Uterus (tissue), 4 donors: ENCODE measurements around the gene EEFSEC. TPM values are rescaled to one million over a fixed set of nuclear protein-coding genes. Genes with fewer than 3 reads are reported as not detected.

Experiments
- DNase-seq, 2 donors: peaks; one replicate each; pipeline ENCODE4 v3.0.0-alpha.2; 2019 to 2020
- H3K27ac ChIP-seq, 2 donors: fragments of 200-600 bp; sonication (generic); 1 replicate in 1 of 2; 2 replicates in 1 of 2; pipeline ENCODE4 v1.5.1; 2016 to 2018
- H3K27me3 ChIP-seq, 2 donors: fragments of 200-600 bp; sonication (generic); one replicate each; pipeline ENCODE4 v1.5.1; 2018 to 2019; ENCODE audit warnings: control low read depth in 1 of 2
- H3K36me3 ChIP-seq, 2 donors: fragments of 200-600 bp; sonication (generic); one replicate each; pipeline ENCODE4 v1.5.1; 2019; ENCODE audit warnings: control low read depth in 1 of 2
- H3K4me1 ChIP-seq, 2 donors: fragments of 200-600 bp; sonication (generic); one replicate each; pipeline ENCODE4 v1.5.1; 2018 to 2019; ENCODE audit warnings: control low read depth in 1 of 2
- H3K4me3 ChIP-seq, 2 donors: fragments of 200-600 bp; sonication (generic); 1 replicate in 1 of 2; 2 replicates in 1 of 2; pipeline ENCODE4 v1.5.1; 2018 to 2019; ENCODE audit warnings: mild to moderate bottlenecking in 1 of 2
- H3K9me3 ChIP-seq, 2 donors: fragments of 200-600 bp; sonication (generic); one replicate each; pipeline ENCODE4 v1.5.1; 2019; ENCODE audit warnings: control low read depth in 1 of 2
- POLR2A ChIP-seq, 2 donors: fragments of 450-650 bp; IDR thresholded peaks; one replicate each; pipeline ENCODE4 v1.6.1; 2016; ENCODE audit warnings: antibody characterized with exemption in 2 of 2, mild to moderate bottlenecking in 1 of 2, moderate library complexity in 1 of 2
- intact Hi-C: fragments of 100-400 bp; cut with DNase I; formaldehyde crosslinking; loops from one replicate; pipeline ENCODE4 v1.15.1; 2023; ENCODE audit warnings: low total_unique reads
- total RNA-seq, 4 donors: library from RNA; depleted of rRNA in 3 of 4; stranded (reverse); fragments of >200 nt in 3 of 4; gene quantifications; one replicate each; pipeline versions ENCODE4 v1.1.0 to v1.2.4, GENCODE V29; 2014 to 2023
- TF ChIP-seq, protein P1 (sequence below), 4 experiments: fragments of 200-600 bp in 2 of 4; fragments of 450-650 bp in 2 of 4; sonication (generic) in 2 of 4; IDR thresholded peaks; one replicate each; pipeline ENCODE4 v1.5.1; 2016 to 2019; ENCODE audit warnings: antibody characterized with exemption in 4 of 4, mild to moderate bottlenecking in 2 of 4, moderate library complexity in 1 of 4
- donor health status: DM: yes; HTN: yes; CAD: no.

The EEFSEC gene
- total RNA-seq, 4 donors from 2014 or later: 2.9 to 20.0 (median 12.5) TPM

GRCh38 chr3:128398586-128398985 is 245.3 kb downstream of the EEFSEC start:
- no peak for DNase-seq
- intact Hi-C loops: no loop called here
- H3K36me3 ChIP-seq: no peaks in the 10 kb centered on the region
- no peaks in the 10 kb centered on the region for H3K27me3 ChIP-seq
- no peaks in the 10 kb centered on the region for H3K9me3 ChIP-seq
- no peak overlapping the region for H3K27ac ChIP-seq
- TF ChIP-seq, protein P1, sequence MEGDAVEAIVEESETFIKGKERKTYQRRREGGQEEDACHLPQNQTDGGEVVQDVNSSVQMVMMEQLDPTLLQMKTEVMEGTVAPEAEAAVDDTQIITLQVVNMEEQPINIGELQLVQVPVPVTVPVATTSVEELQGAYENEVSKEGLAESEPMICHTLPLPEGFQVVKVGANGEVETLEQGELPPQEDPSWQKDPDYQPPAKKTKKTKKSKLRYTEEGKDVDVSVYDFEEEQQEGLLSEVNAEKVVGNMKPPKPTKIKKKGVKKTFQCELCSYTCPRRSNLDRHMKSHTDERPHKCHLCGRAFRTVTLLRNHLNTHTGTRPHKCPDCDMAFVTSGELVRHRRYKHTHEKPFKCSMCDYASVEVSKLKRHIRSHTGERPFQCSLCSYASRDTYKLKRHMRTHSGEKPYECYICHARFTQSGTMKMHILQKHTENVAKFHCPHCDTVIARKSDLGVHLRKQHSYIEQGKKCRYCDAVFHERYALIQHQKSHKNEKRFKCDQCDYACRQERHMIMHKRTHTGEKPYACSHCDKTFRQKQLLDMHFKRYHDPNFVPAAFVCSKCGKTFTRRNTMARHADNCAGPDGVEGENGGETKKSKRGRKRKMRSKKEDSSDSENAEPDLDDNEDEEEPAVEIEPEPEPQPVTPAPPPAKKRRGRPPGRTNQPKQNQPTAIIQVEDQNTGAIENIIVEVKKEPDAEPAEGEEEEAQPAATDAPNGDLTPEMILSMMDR (IDR thresholded peaks at IDR 0.05): no peak
- no peak for TF ChIP-seq POLR2A (IDR thresholded peaks at IDR 0.05)
- H3K4me1 ChIP-seq: no peaks in the 10 kb centered on the region
- H3K4me3 ChIP-seq: no peak overlapping the region

DNA sequence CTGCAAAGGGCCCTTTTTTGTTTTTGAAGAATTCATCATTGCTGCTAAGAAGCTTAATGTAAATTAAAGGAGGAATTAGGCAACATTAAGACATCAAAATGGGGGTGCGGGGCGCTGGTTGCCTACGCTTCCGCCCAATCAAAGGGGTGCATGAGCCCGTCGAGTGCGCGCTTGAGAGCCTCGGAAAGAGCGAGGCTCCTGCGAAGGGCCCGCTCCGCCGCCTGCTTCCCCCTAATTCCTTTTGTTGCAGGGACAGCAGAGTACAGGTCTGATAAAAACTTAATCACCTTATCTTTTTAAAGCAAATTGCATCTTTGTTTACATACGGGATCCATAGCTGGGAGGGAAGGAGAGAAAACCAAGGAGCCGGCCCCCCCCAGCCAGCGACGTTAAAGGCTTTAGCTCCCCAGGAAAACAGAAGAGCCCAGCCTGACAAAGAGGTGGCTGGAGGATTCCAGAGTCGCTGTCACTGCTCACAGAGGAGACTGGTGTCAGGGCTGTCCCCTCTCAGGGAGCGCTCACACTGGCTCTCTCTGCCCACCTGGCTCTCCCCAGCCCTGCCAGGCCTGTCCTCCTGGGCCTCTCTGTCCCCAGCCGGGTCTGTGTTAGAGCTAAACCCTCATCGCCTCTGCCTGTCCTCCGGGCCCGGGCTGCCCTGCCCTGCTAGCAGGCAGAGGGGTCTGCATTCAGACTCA is 246.1 kb downstream of the EEFSEC start:
- no peak for DNase-seq
- TF ChIP-seq, protein P1 (IDR thresholded peaks at IDR 0.05): no peak
- no peak for TF ChIP-seq POLR2A (IDR thresholded peaks at IDR 0.05)
- Histone ChIP-seq H3K27me3 (no peaks in the 10 kb centered on the region), H3K4me3 (no peak overlapping the region), H3K9me3 (no peaks in the 10 kb centered on the region), H3K36me3 (no peaks in the 10 kb centered on the region), H3K27ac (no peak overlapping the region), H3K4me1 (no peaks in the 10 kb centered on the region)
- intact Hi-C loops: no loop called here

DNA sequence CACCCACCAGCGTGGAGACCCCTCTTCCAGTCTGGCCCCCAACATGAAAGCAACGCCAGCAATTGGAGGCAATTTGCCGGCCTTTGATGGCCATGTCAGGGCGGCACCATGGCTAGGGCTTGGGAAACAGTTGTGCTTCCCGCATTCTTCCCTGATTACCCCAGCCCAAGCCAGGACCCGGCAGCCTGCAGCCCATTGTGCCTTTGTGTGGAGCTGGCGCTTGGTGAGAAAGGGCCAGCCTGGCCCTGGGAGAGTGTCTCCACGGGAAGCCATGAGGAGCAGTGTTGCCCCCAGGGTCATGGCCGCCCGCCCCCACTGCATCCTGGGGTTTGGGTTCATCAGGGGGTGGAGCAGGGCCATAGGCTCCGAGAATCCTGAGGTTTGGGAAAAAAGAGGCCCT is 247.4 kb downstream of the EEFSEC start:
- intact Hi-C loops: no loop called here
- DNase-seq: no peak
- Histone ChIP-seq H3K4me3 (no peak overlapping the region), H3K36me3 (no peaks in the 10 kb centered on the region), H3K27me3 (no peaks in the 10 kb centered on the region), H3K4me1 (no peaks in the 10 kb centered on the region), H3K27ac (no peak overlapping the region), H3K9me3 (no peaks in the 10 kb centered on the region)
- TF ChIP-seq, protein P1 (IDR thresholded peaks at IDR 0.05): no peak
- no peak for TF ChIP-seq POLR2A (IDR thresholded peaks at IDR 0.05)

DNA sequence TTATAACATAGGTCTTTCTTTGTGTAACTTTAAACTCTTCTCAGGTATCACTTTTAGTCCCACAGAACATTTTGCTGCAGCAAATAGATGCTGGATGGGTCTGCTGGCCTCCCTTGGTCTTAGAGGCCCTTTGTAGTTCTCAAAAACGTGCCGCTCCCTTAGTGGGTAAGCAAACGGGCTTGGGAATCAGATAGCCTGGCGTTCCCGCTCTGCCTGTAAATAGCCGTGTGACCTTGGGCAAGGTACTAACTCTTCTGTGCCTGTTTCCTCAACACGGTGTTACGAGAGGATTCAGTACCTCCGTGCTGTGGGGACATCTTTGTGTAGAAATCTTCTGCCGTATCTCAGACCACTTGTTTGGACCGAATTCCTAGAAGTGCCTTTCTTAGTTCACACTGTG is 249.0 kb downstream of the EEFSEC start:
- H3K4me3 ChIP-seq: no peak overlapping the region
- DNase-seq: no peak
- H3K4me1 ChIP-seq: no peaks in the 10 kb centered on the region
- TF ChIP-seq, protein P1 (IDR thresholded peaks at IDR 0.05): no peak
- no peak for TF ChIP-seq POLR2A (IDR thresholded peaks at IDR 0.05)
- no peaks in the 10 kb centered on the region for H3K36me3 ChIP-seq
- no peak overlapping the region for H3K27ac ChIP-seq
- no peaks in the 10 kb centered on the region for H3K9me3 ChIP-seq
- intact Hi-C loops: no loop called here
- H3K27me3 ChIP-seq: no peaks in the 10 kb centered on the region

DNA sequence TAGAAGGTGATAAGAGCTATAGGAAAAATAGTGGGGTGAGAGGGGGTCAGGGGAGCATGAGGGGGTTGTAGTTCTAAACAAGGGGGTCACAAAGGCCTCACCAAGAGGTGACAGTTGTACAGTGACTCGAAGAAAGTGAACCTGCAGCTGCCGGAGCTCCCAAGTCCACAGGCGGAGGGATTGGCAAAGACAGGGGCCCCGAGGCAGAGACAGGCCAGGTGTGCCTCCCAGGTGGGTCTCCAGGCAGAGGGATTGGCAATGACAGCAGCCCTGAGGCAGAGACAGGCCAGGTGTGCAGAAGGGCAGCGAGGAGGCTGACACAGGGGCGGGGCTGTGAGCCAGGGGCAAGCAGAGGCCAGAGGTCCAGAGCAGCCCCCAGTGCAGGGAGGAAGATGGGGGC is 249.7 kb downstream of the EEFSEC start:
- no peak for DNase-seq
- Histone ChIP-seq H3K36me3 (no peaks in the 10 kb centered on the region), H3K27ac (no peak overlapping the region), H3K27me3 (no peaks in the 10 kb centered on the region), H3K4me3 (no peak overlapping the region), H3K9me3 (no peaks in the 10 kb centered on the region), H3K4me1 (no peaks in the 10 kb centered on the region)
- intact Hi-C loops: no loop called here
- TF ChIP-seq, protein P1 (IDR thresholded peaks at IDR 0.05): no peak
- TF ChIP-seq POLR2A (IDR thresholded peaks at IDR 0.05): no peak
